Panc1 (cell line): ENCODE measurements around the gene MED13L. TPM values are rescaled to one million over a fixed set of nuclear protein-coding genes. Genes with fewer than 3 reads are reported as not detected.

ENCODE experiments used
- ATAC-seq: fragments of 200-7000 bp; cut with Tn5 transposase; 2 replicates; pipeline ENCODE4 v1.9.1; 2020; ENCODE audit warnings: mild to moderate bottlenecking, moderate library complexity
- BruUV-seq: library from RNA; stranded (reverse); fragments of 400-500 nt; replicated peaks from 2 replicates; lab custom pipeline; 2021; lab: Mats Ljungman, UMichigan
- CTCF ChIA-PET: fragments of 300-600 bp; sonication (Branson Sonifier 250); formaldehyde crosslinking; loops from one replicate; lab custom pipeline; 2022; ENCODE audit warnings: antibody characterized with exemption; lab: Charles Lee
- POLR2A ChIA-PET: fragments of 300-600 bp; sonication (Branson Sonifier 250); formaldehyde crosslinking; loops from one replicate; lab custom pipeline; 2022; ENCODE audit warnings: antibody characterized with exemption; lab: Charles Lee
- DNase-seq: peaks from one replicate; pipeline ENCODE4 v3.0.0-alpha.2; 2010; ENCODE audit warnings: low read depth, low spot score
- H3K27ac ChIP-seq: 2 replicates; pipeline ENCODE4 v1.5.1; 2011; ENCODE audit warnings: mild to moderate bottlenecking, low read length, inconsistent platforms
- H3K27me3 ChIP-seq: fragments of 200-500 bp; sonication (Bioruptor generic); 2 replicates; pipeline ENCODE4 v1.6.0; 2014; ENCODE audit warnings: low read length, inconsistent platforms; ENCODE audit not compliant: control insufficient read depth, insufficient read depth
- H3K36me3 ChIP-seq: fragments of 200-500 bp; sonication (Bioruptor generic); 2 replicates; pipeline ENCODE4 v1.5.1; 2014; ENCODE audit warnings: inconsistent platforms, mild to moderate bottlenecking, low read length, moderate library complexity; ENCODE audit not compliant: control insufficient read depth, insufficient read depth
- H3K4me1 ChIP-seq: 2 replicates; pipeline ENCODE4 v1.5.1; 2011; ENCODE audit warnings: inconsistent platforms, mild to moderate bottlenecking, low read length, moderate library complexity; ENCODE audit not compliant: control insufficient read depth, insufficient read depth
- H3K4me3 ChIP-seq, 2 experiments: 2 replicates each; pipeline ENCODE4 v1.5.1; 2011 to 2012; ENCODE audit warnings: low read depth in 2 of 2, low read length in 2 of 2, mild to moderate bottlenecking in 2 of 2, inconsistent platforms in 1 of 2, moderate library complexity in 1 of 2
- H3K9me3 ChIP-seq: fragments of 200-500 bp; sonication (Bioruptor generic); 2 replicates; pipeline ENCODE4 v1.5.1; 2014; ENCODE audit warnings: low read depth, mild to moderate bottlenecking, inconsistent platforms, low read length, moderate library complexity; ENCODE audit not compliant: control insufficient read depth, insufficient read depth
- POLR2AphosphoS5 ChIP-seq: IDR thresholded peaks from 2 replicates; pipeline ENCODE4 v1.6.1; 2012; ENCODE audit warnings: mild to moderate bottlenecking, low read depth, low read length, moderate library complexity
- SIN3A ChIP-seq: IDR thresholded peaks from 2 replicates; pipeline ENCODE4 v1.6.1; 2012; ENCODE audit warnings: low read depth, mild to moderate bottlenecking, low read length, moderate library complexity, borderline replicate concordance; ENCODE audit not compliant: insufficient read depth
- TCF7L2 ChIP-seq: IDR thresholded peaks from 2 replicates; pipeline ENCODE4 v1.6.1; 2011; ENCODE audit warnings: mild to moderate bottlenecking, low read depth, low read length, inconsistent platforms
- in situ Hi-C: cut with HindIII; loops from 2 replicates; pipeline ENCODE4 v1.10.0; 2016; ENCODE audit warnings: low sequenced_read_pairs, low pct_unique_long_range_greater_than_20kb
- intact Hi-C: fragments of 100-400 bp; cut with micrococcal nuclease; formaldehyde crosslinking; loops from one replicate; pipeline ENCODE4 v1.10.0; 2022; ENCODE audit not compliant: unreplicated experiment
- total RNA-seq: library from RNA; stranded (reverse); gene quantifications from one replicate; pipeline ENCODE4 v1.2.1, GENCODE V29; 2021; ENCODE audit not compliant: unreplicated experiment
- TF ChIP-seq, protein P1 (sequence below): fragments of 450-650 bp; IDR thresholded peaks from 2 replicates; pipeline ENCODE4 v1.5.1; 2017; ENCODE audit warnings: mild to moderate bottlenecking
- TF ChIP-seq, protein P2 (sequence below), 2 experiments: IDR thresholded peaks; 2 replicates each; pipeline ENCODE4 v1.6.1; 2011 to 2012; ENCODE audit warnings: low read depth in 2 of 2, control low read depth in 1 of 2, low read length in 1 of 2, mild to moderate bottlenecking in 1 of 2, moderate library complexity in 1 of 2; ENCODE audit not compliant: insufficient read depth in 1 of 2

The MED13L gene
- total RNA-seq, 1 experiment from 2014 or later = 170 TPM

DNA sequence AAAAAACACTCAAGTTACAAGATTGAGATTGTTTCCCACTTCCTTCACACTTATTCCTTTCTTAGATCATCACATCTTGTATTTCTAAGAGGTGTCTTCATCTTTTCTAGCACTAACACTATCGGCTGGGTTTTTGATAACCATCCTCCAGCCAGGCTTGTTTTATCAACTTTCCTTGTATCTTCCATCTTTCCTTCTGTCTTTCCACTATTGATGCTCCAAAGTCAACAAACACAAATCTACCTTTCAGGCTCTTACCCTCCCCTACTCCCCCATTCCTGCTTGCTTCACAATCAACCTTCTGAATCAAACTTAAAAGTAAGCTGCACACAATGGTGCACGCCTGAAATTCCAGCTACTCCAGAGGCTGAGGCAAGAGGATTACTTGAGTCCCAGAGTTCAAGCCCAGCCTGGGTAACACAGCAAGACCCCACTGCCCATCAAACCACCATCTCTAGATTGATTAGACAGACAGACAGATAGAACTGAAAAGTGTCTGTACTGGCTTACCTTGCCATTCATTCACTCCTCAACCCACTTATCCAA lies 12.9 kb downstream of the MED13L start:
- ChIA-PET CTCF (no interaction called here), POLR2A (no interaction called here)
- Histone ChIP-seq H3K27me3 (no peaks in the 10 kb centered on the region), H3K36me3 (no peaks in the 10 kb centered on the region; the same call in 1 of the 2 replicates), H3K27ac (peak overlapping the region; percentile 60), H3K9me3 (no peaks in the 10 kb centered on the region), H3K4me3 (no peak overlapping the region), H3K4me1 (peaks cover 87% of the 10 kb centered on the region)
- intact Hi-C loops = no loop called here
- ATAC-seq (no peak), DNase-seq (no peak)
- in situ Hi-C loops = no loop called here
- no TSS peak for BruUV-seq
- TF ChIP-seq POLR2AphosphoS5 (no peak), SIN3A (no peak), TCF7L2 (no peak)
- TF ChIP-seq, protein P1, sequence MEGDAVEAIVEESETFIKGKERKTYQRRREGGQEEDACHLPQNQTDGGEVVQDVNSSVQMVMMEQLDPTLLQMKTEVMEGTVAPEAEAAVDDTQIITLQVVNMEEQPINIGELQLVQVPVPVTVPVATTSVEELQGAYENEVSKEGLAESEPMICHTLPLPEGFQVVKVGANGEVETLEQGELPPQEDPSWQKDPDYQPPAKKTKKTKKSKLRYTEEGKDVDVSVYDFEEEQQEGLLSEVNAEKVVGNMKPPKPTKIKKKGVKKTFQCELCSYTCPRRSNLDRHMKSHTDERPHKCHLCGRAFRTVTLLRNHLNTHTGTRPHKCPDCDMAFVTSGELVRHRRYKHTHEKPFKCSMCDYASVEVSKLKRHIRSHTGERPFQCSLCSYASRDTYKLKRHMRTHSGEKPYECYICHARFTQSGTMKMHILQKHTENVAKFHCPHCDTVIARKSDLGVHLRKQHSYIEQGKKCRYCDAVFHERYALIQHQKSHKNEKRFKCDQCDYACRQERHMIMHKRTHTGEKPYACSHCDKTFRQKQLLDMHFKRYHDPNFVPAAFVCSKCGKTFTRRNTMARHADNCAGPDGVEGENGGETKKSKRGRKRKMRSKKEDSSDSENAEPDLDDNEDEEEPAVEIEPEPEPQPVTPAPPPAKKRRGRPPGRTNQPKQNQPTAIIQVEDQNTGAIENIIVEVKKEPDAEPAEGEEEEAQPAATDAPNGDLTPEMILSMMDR = no peak
- TF ChIP-seq, protein P2, sequence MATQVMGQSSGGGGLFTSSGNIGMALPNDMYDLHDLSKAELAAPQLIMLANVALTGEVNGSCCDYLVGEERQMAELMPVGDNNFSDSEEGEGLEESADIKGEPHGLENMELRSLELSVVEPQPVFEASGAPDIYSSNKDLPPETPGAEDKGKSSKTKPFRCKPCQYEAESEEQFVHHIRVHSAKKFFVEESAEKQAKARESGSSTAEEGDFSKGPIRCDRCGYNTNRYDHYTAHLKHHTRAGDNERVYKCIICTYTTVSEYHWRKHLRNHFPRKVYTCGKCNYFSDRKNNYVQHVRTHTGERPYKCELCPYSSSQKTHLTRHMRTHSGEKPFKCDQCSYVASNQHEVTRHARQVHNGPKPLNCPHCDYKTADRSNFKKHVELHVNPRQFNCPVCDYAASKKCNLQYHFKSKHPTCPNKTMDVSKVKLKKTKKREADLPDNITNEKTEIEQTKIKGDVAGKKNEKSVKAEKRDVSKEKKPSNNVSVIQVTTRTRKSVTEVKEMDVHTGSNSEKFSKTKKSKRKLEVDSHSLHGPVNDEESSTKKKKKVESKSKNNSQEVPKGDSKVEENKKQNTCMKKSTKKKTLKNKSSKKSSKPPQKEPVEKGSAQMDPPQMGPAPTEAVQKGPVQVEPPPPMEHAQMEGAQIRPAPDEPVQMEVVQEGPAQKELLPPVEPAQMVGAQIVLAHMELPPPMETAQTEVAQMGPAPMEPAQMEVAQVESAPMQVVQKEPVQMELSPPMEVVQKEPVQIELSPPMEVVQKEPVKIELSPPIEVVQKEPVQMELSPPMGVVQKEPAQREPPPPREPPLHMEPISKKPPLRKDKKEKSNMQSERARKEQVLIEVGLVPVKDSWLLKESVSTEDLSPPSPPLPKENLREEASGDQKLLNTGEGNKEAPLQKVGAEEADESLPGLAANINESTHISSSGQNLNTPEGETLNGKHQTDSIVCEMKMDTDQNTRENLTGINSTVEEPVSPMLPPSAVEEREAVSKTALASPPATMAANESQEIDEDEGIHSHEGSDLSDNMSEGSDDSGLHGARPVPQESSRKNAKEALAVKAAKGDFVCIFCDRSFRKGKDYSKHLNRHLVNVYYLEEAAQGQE (IDR thresholded peaks at IDR 0.05; ENCODE audit: insufficient read depth in 1 of 2, low read depth in 2 of 2, low read length in 1 of 2) = no peak

GRCh38 chr12:116263844-116264243 lies 13.6 kb downstream of the MED13L start:
- intact Hi-C loops (no loop called here), in situ Hi-C loops (no loop called here)
- no peak for ATAC-seq
- Histone ChIP-seq H3K4me3 (no peak overlapping the region), H3K27ac (peak overlapping the region; percentile 48), H3K9me3 (no peaks in the 10 kb centered on the region), H3K4me1 (peaks cover 92% of the 10 kb centered on the region), H3K36me3 (no peaks in the 10 kb centered on the region; the same call in 1 of the 2 replicates), H3K27me3 (no peaks in the 10 kb centered on the region)
- CTCF ChIA-PET = interaction anchor here (0.5 kb wide), 1 partner anchor 282 kb away, joined by 5 read pairs; no protein-coding TSS in a partner anchor
- no TSS peak for BruUV-seq
- TF ChIP-seq SIN3A = no peak
- TF ChIP-seq POLR2AphosphoS5 = no peak
- TF ChIP-seq, protein P1 = no peak
- TF ChIP-seq, protein P2 (IDR thresholded peaks at IDR 0.05; ENCODE audit: insufficient read depth in 1 of 2, low read depth in 2 of 2, low read length in 1 of 2) = no peak
- no peak for TF ChIP-seq TCF7L2
- POLR2A ChIA-PET = no interaction called here
- DNase-seq = no peak
